GM18526 (cell line): ENCODE results near the gene NPR3.

ENCODE experiments used
- POLR2A ChIP-seq: IDR thresholded peaks from 3 replicates; pipeline ENCODE4 v1.6.1; 2011; ENCODE audit not compliant: insufficient read length; ENCODE audit errors: extremely low read depth

The NPR3 gene

GRCh38 chr5:32710550-32711361, at the start of gene NPR3:
Gene NPR3 (plus strand): TSS chr5:32711321. CDS start chr5:32711777, 456 bp downstream.
- no peak for TF ChIP-seq POLR2A

GRCh38 chr5:32664523-32664922, 46.6 kb upstream of the NPR3 start:
- TF ChIP-seq POLR2A: no peak

- TF ChIP-seq POLR2A: no peak
These were observed 42.6 kb upstream of the NPR3 start for GRCh38 chr5:32668552-32668951.

GRCh38 chr5:32673272-32673671, 37.8 kb upstream of the NPR3 start:
- no peak for TF ChIP-seq POLR2A

- no peak for TF ChIP-seq POLR2A
These were observed 34.1 kb upstream of the NPR3 start for GRCh38 chr5:32677023-32677422.

DNA sequence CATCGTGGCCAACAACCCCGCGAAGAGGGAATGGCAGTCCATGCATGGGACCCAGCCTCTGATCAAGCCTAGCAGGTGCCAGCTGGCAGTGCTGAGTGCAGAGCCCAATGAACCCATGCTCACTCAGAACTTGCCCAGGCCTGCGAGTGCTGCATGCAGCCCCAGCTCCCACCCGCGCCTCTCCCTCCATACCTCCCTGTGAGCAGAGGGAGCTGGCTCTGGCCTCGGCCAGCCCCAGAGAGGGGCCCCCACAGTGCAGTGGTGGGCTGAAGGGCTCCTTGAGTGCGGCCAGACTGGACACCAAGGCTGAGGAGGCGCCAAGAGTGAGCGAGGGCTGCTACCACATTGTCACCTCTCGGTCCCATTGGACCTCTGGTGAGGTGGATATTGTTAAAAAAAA, 32.6 kb upstream of the NPR3 start:
- no peak for TF ChIP-seq POLR2A

DNA sequence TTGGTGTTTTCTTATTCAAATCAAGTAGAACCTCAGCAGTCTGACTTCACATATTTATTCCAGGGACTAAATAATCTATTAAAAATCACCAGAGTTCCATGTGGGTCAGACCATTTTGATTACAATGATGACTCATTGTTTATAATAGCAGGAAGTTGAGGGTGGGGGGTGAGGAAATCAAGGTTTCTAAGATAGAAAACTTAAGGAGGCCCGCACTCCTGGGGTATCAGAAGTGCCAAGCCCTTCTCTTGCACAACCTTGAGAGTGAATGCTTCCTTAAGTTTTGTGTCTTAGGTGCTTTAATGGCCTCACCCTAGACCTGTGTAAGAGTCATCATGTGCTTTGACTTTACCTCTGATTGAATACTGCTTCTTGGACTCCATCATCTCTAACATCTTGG, 31.9 kb upstream of the NPR3 start:
- TF ChIP-seq POLR2A: no peak

DNA sequence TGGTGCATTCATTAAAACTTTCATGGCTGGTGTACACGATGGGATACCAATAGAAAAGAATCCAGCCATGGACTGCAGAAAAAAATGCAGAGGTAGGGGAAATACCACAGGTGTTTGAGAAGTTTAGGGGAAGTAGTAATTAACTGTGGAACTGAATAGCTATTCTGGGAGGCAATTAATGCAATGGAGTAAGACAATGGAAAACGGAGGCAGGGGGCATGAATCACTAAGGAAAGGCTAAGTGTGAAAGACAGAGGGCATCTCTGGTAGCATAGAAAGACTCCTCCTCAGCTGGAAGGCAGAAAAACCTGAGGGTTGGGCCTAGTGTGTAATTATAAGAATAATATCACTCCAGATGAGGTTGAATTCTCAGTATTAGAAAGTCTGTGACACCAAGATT, 30.9 kb upstream of the NPR3 start:
- TF ChIP-seq POLR2A: no peak

- no peak for TF ChIP-seq POLR2A
These were observed 28.0 kb upstream of the NPR3 start for GRCh38 chr5:32683125-32683524.

GRCh38 chr5:32684260-32684659, 26.9 kb upstream of the NPR3 start:
- TF ChIP-seq POLR2A: no peak

GRCh38 chr5:32686799-32687498, 24.2 kb upstream of the NPR3 start:
- no peak for TF ChIP-seq POLR2A

DNA sequence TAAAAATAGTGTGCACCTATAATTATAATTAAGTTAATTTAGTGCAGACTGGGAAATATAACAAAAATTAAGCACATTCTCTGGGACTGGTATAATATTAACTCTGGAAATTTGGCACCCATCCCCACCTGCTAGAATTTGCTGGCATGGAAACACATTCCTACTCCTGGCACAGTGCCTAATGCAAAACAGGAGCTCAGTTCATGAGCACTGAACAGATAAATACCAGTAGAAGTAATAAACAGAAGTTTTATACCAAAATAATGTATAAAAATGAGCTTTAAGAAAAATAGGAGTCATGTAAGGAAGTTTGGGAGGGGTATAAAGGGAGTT, 23.7 kb upstream of the NPR3 start:
- TF ChIP-seq POLR2A: no peak

GRCh38 chr5:32690153-32690552, 21.0 kb upstream of the NPR3 start:
- no peak for TF ChIP-seq POLR2A

GRCh38 chr5:32690666-32691065, 20.5 kb upstream of the NPR3 start:
- TF ChIP-seq POLR2A: no peak

DNA sequence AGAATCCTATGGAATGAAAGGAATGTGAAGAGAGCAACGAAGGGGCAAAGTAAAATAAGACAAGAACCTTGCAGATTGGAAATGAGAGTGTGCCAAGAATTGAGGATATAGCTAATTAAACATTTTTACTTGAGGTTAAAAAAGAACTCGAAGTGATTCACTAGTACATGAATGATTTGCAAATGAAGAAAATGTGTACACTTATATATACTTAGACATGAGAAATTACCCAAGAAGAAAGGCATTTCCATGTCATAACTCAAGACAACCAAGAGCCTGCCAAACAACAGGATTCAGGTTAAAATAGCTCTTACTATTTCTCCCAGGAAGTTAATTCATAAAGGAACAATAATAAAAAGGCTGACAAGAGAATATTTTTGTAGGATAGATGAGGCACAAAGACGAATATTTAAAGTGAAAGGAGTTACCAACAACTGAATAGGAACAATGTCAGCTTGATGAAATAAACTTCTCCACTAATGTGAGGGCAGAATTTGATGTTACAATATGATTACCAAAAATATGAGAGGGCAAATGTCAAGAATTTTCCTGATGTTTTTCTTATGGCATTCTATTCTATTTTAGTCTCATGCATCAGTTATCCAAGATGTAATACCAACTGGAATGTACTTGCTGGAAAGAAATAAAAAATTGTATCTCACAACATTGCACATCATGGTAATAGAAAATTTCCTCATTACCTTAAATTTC, 18.9 kb upstream of the NPR3 start:
- TF ChIP-seq POLR2A: no peak

DNA sequence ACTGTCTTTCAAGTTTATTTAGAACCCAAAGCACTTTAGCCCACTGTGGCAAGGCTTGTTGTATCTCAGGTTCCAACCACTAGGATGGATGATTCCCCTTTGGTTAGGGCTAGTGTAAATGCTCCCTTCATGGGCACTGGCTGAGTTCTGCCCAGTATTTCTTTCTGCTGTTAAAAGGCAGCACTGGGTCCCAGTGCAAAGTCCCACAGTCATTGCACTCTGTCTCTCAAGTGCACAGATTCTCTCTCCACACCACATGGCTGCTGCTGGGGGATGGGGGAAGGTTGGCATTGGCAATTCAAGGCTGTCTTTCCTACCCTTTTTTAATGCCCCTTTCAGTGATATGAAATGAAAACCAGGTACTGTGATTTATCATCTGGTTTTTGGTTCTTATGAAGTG, 7.2 kb upstream of the NPR3 start:
- TF ChIP-seq POLR2A: no peak

DNA sequence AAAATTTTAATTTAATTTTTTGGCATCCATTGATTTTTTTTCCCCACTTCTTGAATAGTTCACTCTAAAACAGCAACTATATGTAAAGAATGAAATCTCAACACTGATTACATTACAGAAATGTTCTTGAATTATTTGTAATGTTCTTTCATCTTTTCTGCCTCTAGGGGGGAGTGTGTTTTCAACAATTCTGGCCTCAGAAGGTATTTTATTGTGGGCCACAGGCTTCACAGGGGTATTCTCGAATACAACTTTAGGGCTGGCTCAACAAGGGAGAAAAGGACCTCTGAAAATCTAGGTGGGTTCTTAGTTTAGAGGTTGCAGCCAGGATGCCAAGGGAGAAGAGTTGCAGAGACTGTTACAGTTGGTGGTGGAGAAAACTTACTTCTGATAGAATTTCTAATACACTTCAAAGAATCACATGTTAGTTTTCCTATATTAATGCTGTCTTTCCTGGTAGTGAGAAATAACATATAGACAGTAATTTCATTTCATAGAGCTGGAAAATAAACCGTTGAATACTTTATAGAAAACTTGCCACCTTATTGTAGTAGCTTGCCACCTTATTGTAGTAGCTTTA, 3.6 kb upstream of the NPR3 start:
- TF ChIP-seq POLR2A: no peak
